Breast epithelium (tissue), 3 donors: ENCODE results near the gene KSR2.

Experiments
- POLR2A ChIP-seq: fragments of 450-650 bp; IDR thresholded peaks from one replicate; pipeline ENCODE4 v1.6.1; 2016; ENCODE audit warnings: antibody characterized with exemption, mild to moderate bottlenecking, moderate library complexity
- TF ChIP-seq, protein P1 (sequence below), 3 donors: fragments of 450-650 bp; IDR thresholded peaks; one replicate each; pipeline ENCODE4 v1.5.1; 2016 to 2017; ENCODE audit warnings: antibody characterized with exemption in 3 of 3, mild to moderate bottlenecking in 3 of 3, moderate library complexity in 3 of 3

- TF ChIP-seq POLR2A, result no peak
- TF ChIP-seq, protein P1, sequence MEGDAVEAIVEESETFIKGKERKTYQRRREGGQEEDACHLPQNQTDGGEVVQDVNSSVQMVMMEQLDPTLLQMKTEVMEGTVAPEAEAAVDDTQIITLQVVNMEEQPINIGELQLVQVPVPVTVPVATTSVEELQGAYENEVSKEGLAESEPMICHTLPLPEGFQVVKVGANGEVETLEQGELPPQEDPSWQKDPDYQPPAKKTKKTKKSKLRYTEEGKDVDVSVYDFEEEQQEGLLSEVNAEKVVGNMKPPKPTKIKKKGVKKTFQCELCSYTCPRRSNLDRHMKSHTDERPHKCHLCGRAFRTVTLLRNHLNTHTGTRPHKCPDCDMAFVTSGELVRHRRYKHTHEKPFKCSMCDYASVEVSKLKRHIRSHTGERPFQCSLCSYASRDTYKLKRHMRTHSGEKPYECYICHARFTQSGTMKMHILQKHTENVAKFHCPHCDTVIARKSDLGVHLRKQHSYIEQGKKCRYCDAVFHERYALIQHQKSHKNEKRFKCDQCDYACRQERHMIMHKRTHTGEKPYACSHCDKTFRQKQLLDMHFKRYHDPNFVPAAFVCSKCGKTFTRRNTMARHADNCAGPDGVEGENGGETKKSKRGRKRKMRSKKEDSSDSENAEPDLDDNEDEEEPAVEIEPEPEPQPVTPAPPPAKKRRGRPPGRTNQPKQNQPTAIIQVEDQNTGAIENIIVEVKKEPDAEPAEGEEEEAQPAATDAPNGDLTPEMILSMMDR (IDR thresholded peaks at IDR 0.05), result no peak
These were observed 235.8 kb downstream of the KSR2 start for GRCh38 chr12:117732761-117733548.
